GM12878 (cell line): ENCODE results near the gene PLOD3. TPM values are rescaled to one million over a fixed set of nuclear protein-coding genes. Genes with fewer than 3 reads are reported as not detected.

ENCODE experiments used
- ATAC-seq: fragments of 200-7000 bp; cut with Tn5 transposase; 3 replicates; pipeline ENCODE4 v1.9.1; 2020; ENCODE audit warnings: mild to moderate bottlenecking, moderate library complexity
- BruUV-seq: library from RNA; stranded (reverse); fragments of 400-500 nt; replicated peaks from 2 replicates; lab custom pipeline; 2021; lab: Mats Ljungman, UMichigan
- CTCF ChIA-PET: fragments of 300-600 bp; sonication (Branson Sonifier 250); formaldehyde crosslinking; extraction: SDS; loops from one replicate; lab custom pipeline; 2021; ENCODE audit warnings: inconsistent platforms; lab: Yijun Ruan, JAX
- POLR2A ChIA-PET: fragments of 350-600 bp; formaldehyde crosslinking; extraction: SDS; loops from one replicate; lab custom pipeline; 2021; ENCODE audit warnings: inconsistent platforms; lab: Charles Lee
- RAD21 ChIA-PET: fragments of 300-600 bp; sonication (Branson Sonifier 250); formaldehyde crosslinking; loops from one replicate; lab custom pipeline; 2023; ENCODE audit warnings: antibody characterized with exemption; ENCODE audit not compliant: unreplicated experiment; lab: Charles Lee
- SMC1A ChIA-PET: fragments of 300-600 bp; sonication (Branson Sonifier 250); formaldehyde crosslinking; loops from one replicate; lab custom pipeline; 2023; ENCODE audit not compliant: unreplicated experiment, uncharacterized antibody; lab: Charles Lee
- DNase-seq: peaks from one replicate; pipeline ENCODE4 v3.0.0-alpha.2; 2011; ENCODE audit warnings: low read depth, low spot score
- FAIRE-seq: peaks from 3 replicates; lab custom pipeline; 2011; peaks lifted over from hg19 to GRCh38; lab: Jason Lieb, UNC
- H2AFZ ChIP-seq: 2 replicates; pipeline ENCODE4 v1.6.0; 2011; ENCODE audit warnings: low read depth, low read length, control low read depth; ENCODE audit not compliant: control insufficient read depth
- H3K27ac ChIP-seq: 2 replicates; pipeline ENCODE4 v1.5.1; 2011; ENCODE audit warnings: control low read depth; ENCODE audit not compliant: control insufficient read depth, insufficient read depth
- H3K27me3 ChIP-seq, 2 experiments: replicated peaks in 1 of 2; 2 replicates each; pipeline versions ENCODE4 v1.6.0 to v1.6.1; 2011; ENCODE audit warnings: low read length in 1 of 2; ENCODE audit not compliant: control insufficient read depth in 2 of 2, insufficient read depth in 2 of 2
- H3K36me3 ChIP-seq, 2 experiments: 2 replicates each; pipeline ENCODE4 v1.5.1; 2011; ENCODE audit warnings: low read length in 1 of 2; ENCODE audit not compliant: control insufficient read depth in 2 of 2, insufficient read depth in 2 of 2
- H3K4me1 ChIP-seq: 2 replicates; pipeline ENCODE4 v1.6.1; 2011; ENCODE audit warnings: mild to moderate bottlenecking, low read length, moderate library complexity, mixed read lengths; ENCODE audit not compliant: control insufficient read depth, insufficient read depth
- H3K4me2 ChIP-seq: 2 replicates; pipeline ENCODE4 v1.6.0; 2011; ENCODE audit warnings: control low read depth; ENCODE audit not compliant: control insufficient read depth, insufficient read depth
- H3K4me3 ChIP-seq: fragments of 200-600 bp; sonication (generic); 2 replicates; pipeline ENCODE4 v1.5.1; 2016
- H3K79me2 ChIP-seq: 2 replicates; pipeline ENCODE4 v1.6.0; 2011; ENCODE audit warnings: low read length; ENCODE audit not compliant: control insufficient read depth, insufficient read depth
- H3K9ac ChIP-seq: 2 replicates; pipeline ENCODE4 v1.8.0; 2011; ENCODE audit warnings: low read length, control low read depth, mixed read lengths; ENCODE audit not compliant: control insufficient read depth, insufficient read depth
- H3K9me3 ChIP-seq: replicated peaks from 3 replicates; pipeline ENCODE4 v1.5.1; 2011; ENCODE audit warnings: mild to moderate bottlenecking, low read length; ENCODE audit not compliant: control insufficient read depth, insufficient read depth
- H4K20me1 ChIP-seq: 2 replicates; pipeline ENCODE4 v1.6.0; 2011; ENCODE audit not compliant: control insufficient read depth, insufficient read depth
- ASH2L ChIP-seq: fragments of 300-600, 200-600 bp; sonication (generic); IDR thresholded peaks from 2 replicates; pipeline ENCODE4 v1.6.1; 2017; ENCODE audit warnings: low read depth, mild to moderate bottlenecking, borderline replicate concordance
- BCL11A ChIP-seq: IDR thresholded peaks from 2 replicates; pipeline ENCODE4 v1.6.1; 2011; ENCODE audit warnings: low read depth, low read length
- BCL3 ChIP-seq: IDR thresholded peaks from 2 replicates; pipeline ENCODE4 v1.6.1; 2011; ENCODE audit warnings: borderline replicate concordance, low read depth, mild to moderate bottlenecking, moderate library complexity, low read length; ENCODE audit not compliant: insufficient read depth, poor library complexity, severe bottlenecking
- BRCA1 ChIP-seq: IDR thresholded peaks from 2 replicates; pipeline ENCODE4 v1.6.1; 2011; ENCODE audit warnings: low read depth, low read length, improper control_type of control experiment
- ESRRA ChIP-seq: IDR thresholded peaks from 2 replicates; pipeline ENCODE4 v1.6.1; 2012; ENCODE audit warnings: mild to moderate bottlenecking, low read length, improper control_type of control experiment
- GATAD2B ChIP-seq: fragments of 450-650 bp; conservative IDR thresholded peaks from 2 replicates; pipeline ENCODE4 v1.6.1; 2017; ENCODE audit warnings: low read depth, mild to moderate bottlenecking, moderate library complexity
- JUNB ChIP-seq: IDR thresholded peaks from 2 replicates; pipeline ENCODE4 v1.6.1; 2016; ENCODE audit warnings: antibody characterized with exemption, mild to moderate bottlenecking
- NFIC ChIP-seq: IDR thresholded peaks from 2 replicates; pipeline ENCODE4 v1.6.1; 2012; ENCODE audit warnings: low read depth, mild to moderate bottlenecking, inconsistent platforms, low read length, moderate library complexity
- NFXL1 ChIP-seq: fragments of 450-650 bp; IDR thresholded peaks from 2 replicates; pipeline ENCODE4 v1.6.1; 2017; ENCODE audit warnings: antibody characterized with exemption, mild to moderate bottlenecking, borderline replicate concordance
- RAD21 ChIP-seq: IDR thresholded peaks from 2 replicates; pipeline ENCODE4 v1.6.1; 2011; ENCODE audit warnings: mild to moderate bottlenecking, low read depth, low read length, moderate library complexity; ENCODE audit not compliant: insufficient read depth
- SRF ChIP-seq, 2 experiments: IDR thresholded peaks; 2 replicates each; pipeline ENCODE4 v1.6.1; 2011; ENCODE audit warnings: low read depth in 2 of 2, low read length in 2 of 2, mild to moderate bottlenecking in 1 of 2, moderate library complexity in 1 of 2
- ZNF274 ChIP-seq: IDR thresholded peaks from one replicate; pipeline ENCODE4 v1.8.0; 2011; ENCODE audit not compliant: insufficient read length, insufficient read depth
- ZNF384 ChIP-seq: IDR thresholded peaks from 2 replicates; pipeline ENCODE4 v1.6.1; 2012; ENCODE audit warnings: low read depth, mild to moderate bottlenecking, low read length, improper control_type of control experiment, borderline replicate concordance
- ZNF592 ChIP-seq: fragments of 450-650 bp; IDR thresholded peaks from 2 replicates; pipeline ENCODE4 v1.6.1; 2017; ENCODE audit warnings: mild to moderate bottlenecking, moderate library complexity
- WGBS: methylation state at CpG from one replicate; pipeline ENCODE4 v1.1.6; 2016; ENCODE audit warnings: low lambda C conversion rate; ENCODE audit not compliant: insufficient replicate concordance, insufficient coverage; ENCODE audit errors: missing lambda C conversion rate; 5-methylcytosine and 5-hydroxymethylcytosine counted together
- in situ Hi-C: fragments of 300-500 bp; cut with MboI; formaldehyde crosslinking; loops from 9 replicates; pipeline ENCODE4 v1.14.3; 2018; ENCODE audit warnings: mixed read lengths
- intact Hi-C: fragments of 100-400 bp; cut with micrococcal nuclease; formaldehyde crosslinking; loops from one replicate; pipeline ENCODE4 v1.14.2; 2022; ENCODE audit not compliant: unreplicated experiment
- polyA plus RNA-seq, 11 experiments: library from polyadenylated mRNA; depleted of rRNA in 4 of 11; unstranded in 6 of 11; stranded (reverse) in 5 of 11; fragments of >200 nt; fragmentation: Nextera tagmentation in 4 of 11; fragmentation: Illumina TruSeq in 1 of 11; extraction: Ambion mirVana in 4 of 11; extraction: Trizol in 1 of 11; gene quantifications; 1 replicate in 1 of 11; 2 replicates in 10 of 11; pipeline versions ENCODE4 v1.2.1 to v1.2.3, GENCODE V29; 2011 to 2016; ENCODE audit warnings: inconsistent platforms in 2 of 11, missing spikeins in 2 of 11, low read depth in 1 of 11
- total RNA-seq, 4 experiments: library from RNA; depleted of rRNA in 3 of 4; stranded (reverse); fragments of >200 nt in 3 of 4; fragmentation: Illumina TruSeq in 1 of 4; extraction: Trizol in 1 of 4; gene quantifications; 2 replicates each; pipeline versions ENCODE4 v1.2.1 to v1.2.3, GENCODE V29; 2013 to 2021

PLOD3 gene
- total and polyA plus RNA-seq, 10 of the 15 experiments (the other 5 are each of a cell fraction or from before 2014, with no cell fraction given): 0.53 to 27.8 (median 15.1) TPM

GRCh38 chr7:101210143-101210542 is 7.2 kb downstream of the PLOD3 start:
- no peak overlapping the region for H2AFZ ChIP-seq
- ChIA-PET SMC1A (no interaction called here), RAD21 (no interaction called here), CTCF (no interaction called here), POLR2A (no interaction called here)
- in situ Hi-C loops: no loop called here
- peaks cover 0 to 3% of the 10 kb centered on the region in 2 experiments; a peak in 2 of 4 replicates for H3K36me3 ChIP-seq
- H3K27me3 ChIP-seq: no peaks in the 10 kb centered on the region
- TF ChIP-seq ZNF384 (no peak), ESRRA (no peak), NFIC (no peak), SRF (IDR thresholded peaks at IDR 0.05; ENCODE audit: low read depth in 2 of 2, low read length in 2 of 2) (no peak), GATAD2B (no peak), ZNF274 (no peak), JUNB (no peak), ZNF592 (no peak), ASH2L (no peak), BRCA1 (no peak), BCL11A (no peak), BCL3 (no peak), NFXL1 (no peak), RAD21 (no peak)
- ATAC-seq (no peak), FAIRE-seq (no peak), DNase-seq (no peak)
- no peaks in the 10 kb centered on the region for H3K79me2 ChIP-seq
- H3K4me1 ChIP-seq: no peaks in the 10 kb centered on the region; the same call in 1 of the 2 replicates
- WGBS: 91% methylated on average over 11 of the region's 19 CpGs
- no peak overlapping the region for H3K4me2 ChIP-seq
- no peaks in the 10 kb centered on the region for H4K20me1 ChIP-seq
- no TSS peak for BruUV-seq
- H3K9ac ChIP-seq: no peak overlapping the region
- no peak overlapping the region for H3K27ac ChIP-seq
- H3K9me3 ChIP-seq: no peaks in the 10 kb centered on the region
- no peak overlapping the region for H3K4me3 ChIP-seq
- intact Hi-C loops: no loop called here
